D721Med (cell line): ENCODE data around the gene TRAF3IP3.

ENCODE experiments used
- DNase-seq: peaks from one replicate; pipeline ENCODE4 v3.0.0; 2011; ENCODE audit warnings: low spot score; ENCODE audit not compliant: insufficient read length
- FAIRE-seq: peaks from 2 replicates; lab custom pipeline; 2011; peaks lifted over from hg19 to GRCh38; lab: Jason Lieb, UNC
- CTCF ChIP-seq: IDR thresholded peaks from 2 replicates; pipeline ENCODE4 v1.5.1; 2012; ENCODE audit warnings: mild to moderate bottlenecking, control low read depth; ENCODE audit not compliant: insufficient read depth; ENCODE audit errors: missing control alignments

TRAF3IP3 gene

DNA sequence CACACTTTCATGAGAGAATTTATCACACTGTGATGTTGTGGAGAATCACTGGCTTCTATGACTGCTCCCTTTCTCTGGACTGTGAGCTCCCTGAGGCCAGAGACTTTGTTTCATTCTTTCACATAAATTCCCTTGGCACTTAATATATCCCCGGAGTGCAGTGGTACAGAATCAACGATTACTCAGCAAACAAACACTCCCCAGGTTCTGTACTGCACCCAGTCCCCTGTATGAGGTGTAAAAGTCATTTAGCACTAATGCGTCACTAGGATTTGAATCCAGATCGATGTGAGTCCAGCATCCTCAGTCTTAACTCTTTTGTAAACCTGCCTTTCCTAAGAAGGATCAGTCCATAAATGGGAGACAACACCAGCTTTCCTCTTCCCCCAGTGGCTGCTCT is 65.1 kb downstream of the TRAF3IP3 start:
- no peak for TF ChIP-seq CTCF
- no peak for FAIRE-seq
- no peak for DNase-seq

DNA sequence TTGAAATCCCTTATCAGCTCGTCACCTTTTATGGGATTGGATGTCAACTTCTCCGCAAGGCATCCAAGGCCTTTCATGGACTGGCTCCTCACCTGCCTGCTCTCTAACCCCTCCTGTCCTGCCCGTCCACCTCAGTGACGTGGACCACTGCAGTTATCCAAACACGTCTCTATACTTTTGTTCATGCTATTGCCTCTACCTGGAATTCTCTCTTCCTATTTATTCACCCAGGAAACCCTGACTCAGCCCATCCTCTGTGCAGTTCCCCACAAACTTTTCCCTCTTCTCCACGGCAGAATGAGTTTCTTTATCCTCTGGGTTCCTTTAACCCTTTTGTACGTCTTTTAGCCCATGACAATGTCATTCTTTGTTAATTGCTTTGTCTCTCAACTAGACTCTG is 66.9 kb downstream of the TRAF3IP3 start:
- FAIRE-seq (no peak), DNase-seq (no peak)
- TF ChIP-seq CTCF, result no peak

GRCh38 chr1:209823143-209824041 is 67.5 kb downstream of the TRAF3IP3 start:
- DNase-seq (no peak), FAIRE-seq (peak; percentile 77)
- TF ChIP-seq CTCF, result peak; percentile 80

- DNase-seq (no peak), FAIRE-seq (no peak)
- TF ChIP-seq CTCF, result no peak
Measured at GRCh38 chr1:209825591-209826434, 70.0 kb downstream of the TRAF3IP3 start.

DNA sequence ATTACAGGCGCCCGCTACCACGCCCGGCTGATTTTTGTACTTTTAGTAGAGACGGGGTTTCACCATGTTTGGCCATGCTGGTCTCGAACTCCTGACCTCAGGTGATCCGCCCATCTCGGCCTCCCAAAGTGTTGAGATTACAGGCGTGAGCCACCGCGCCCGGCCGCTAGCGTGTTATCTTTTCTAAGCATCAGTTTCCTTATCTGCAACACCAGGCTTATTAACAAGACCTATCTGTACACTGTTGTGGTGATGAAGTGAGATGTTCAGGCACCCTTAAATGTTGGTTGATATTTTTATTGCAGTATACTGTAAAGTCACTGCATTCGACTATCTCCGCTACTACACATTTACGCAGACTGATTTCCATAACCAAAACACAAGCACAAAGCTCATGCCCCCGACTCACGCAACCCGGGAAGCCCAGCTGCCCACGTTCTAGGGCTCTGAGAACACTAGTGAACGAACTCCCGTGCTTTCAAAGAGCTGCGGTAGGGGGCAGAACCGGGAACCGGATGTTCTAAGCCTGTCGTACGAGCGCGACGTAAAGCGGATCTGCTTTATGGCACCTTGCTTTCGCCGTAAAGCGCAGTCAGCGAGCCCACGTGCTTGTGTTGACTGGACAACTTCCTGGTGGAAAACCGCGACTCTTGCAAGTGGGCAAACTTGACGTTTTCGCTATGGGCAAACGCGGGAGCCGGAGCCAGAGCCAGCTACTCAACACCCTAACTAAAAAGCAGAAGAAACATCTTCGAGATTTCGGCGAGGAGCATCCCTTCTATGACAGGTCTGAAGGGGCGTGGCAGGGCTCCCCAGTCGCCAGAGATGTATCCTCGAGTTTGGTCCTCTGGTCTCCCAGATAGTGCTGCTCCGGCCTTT is 71.8 kb downstream of the TRAF3IP3 start, which contains the start of gene UTP25:
Gene UTP25, plus strand, starts transcription at position 589 of the 879 bp plus-strand sequence. Its CDS starts 92 bp downstream, at position 681.
- DNase-seq (peak; percentile 84), FAIRE-seq (peak; percentile 97)
- peak; percentile 90 for TF ChIP-seq CTCF

- FAIRE-seq (no peak), DNase-seq (no peak)
- no peak for TF ChIP-seq CTCF
Measured at GRCh38 chr1:209829716-209830115, 73.9 kb downstream of the TRAF3IP3 start.
